HG02852 (cell line): ENCODE results near the gene NEDD4L.
"Not testable (repeated sequence)": the region's sequence is repeated elsewhere in the genome, so short reads cannot be mapped to it uniquely, and the experiment has no call there.

Experiments
- ATAC-seq: cut with Tn5 transposase; IDR thresholded peaks from one replicate; pipeline ENCODE4 v1.9.1; 2021; ENCODE audit warnings: mild to moderate bottlenecking, moderate library complexity; ENCODE audit not compliant: unreplicated experiment

Gene NEDD4L

GRCh38 chr18:58256316-58257080, 212.5 kb downstream of the NEDD4L start:
- ATAC-seq, result no peak

- ATAC-seq, result no peak
These were observed 213.4 kb downstream of the NEDD4L start for GRCh38 chr18:58257461-58257860.

GRCh38 chr18:58258692-58259342, 214.8 kb downstream of the NEDD4L start:
- ATAC-seq, result no peak

GRCh38 chr18:58263055-58263957, 219.3 kb downstream of the NEDD4L start:
- no peak for ATAC-seq

GRCh38 chr18:58264075-58264474, 220.0 kb downstream of the NEDD4L start:
- no peak for ATAC-seq

GRCh38 chr18:58264840-58265239, 220.8 kb downstream of the NEDD4L start:
- ATAC-seq, result no peak

GRCh38 chr18:58265489-58265888, 221.5 kb downstream of the NEDD4L start:
- ATAC-seq, result not testable (repeated sequence)

GRCh38 chr18:58266291-58266690, 222.3 kb downstream of the NEDD4L start:
- ATAC-seq, result no peak

GRCh38 chr18:58267493-58267892, 223.5 kb downstream of the NEDD4L start:
- no peak for ATAC-seq

GRCh38 chr18:58268849-58269248, 224.8 kb downstream of the NEDD4L start:
- no peak for ATAC-seq

- no peak for ATAC-seq
These were observed 225.9 kb downstream of the NEDD4L start for GRCh38 chr18:58269931-58270330.

- ATAC-seq, result no peak
These were observed 226.4 kb downstream of the NEDD4L start for GRCh38 chr18:58270396-58270795.

GRCh38 chr18:58271770-58272169, 227.7 kb downstream of the NEDD4L start:
- ATAC-seq, result no peak

- no peak for ATAC-seq
These were observed 228.2 kb downstream of the NEDD4L start for GRCh38 chr18:58272209-58272608.

GRCh38 chr18:58272779-58273435, 228.9 kb downstream of the NEDD4L start:
- ATAC-seq, result no peak

GRCh38 chr18:58275176-58275575, 231.2 kb downstream of the NEDD4L start:
- ATAC-seq, result no peak

- no peak for ATAC-seq
These were observed 233.0 kb downstream of the NEDD4L start for GRCh38 chr18:58276789-58277739.

GRCh38 chr18:58279504-58280175, 235.6 kb downstream of the NEDD4L start:
- ATAC-seq, result no peak

GRCh38 chr18:58280191-58280590, 236.2 kb downstream of the NEDD4L start:
- no peak for ATAC-seq
